MCF 10A (cell line): Measurements from ENCODE around the gene PIN4. TPM values are rescaled to one million over a fixed set of nuclear protein-coding genes. Genes with fewer than 3 reads are reported as not detected.

Experiments
- BruUV-seq: library from RNA; stranded (reverse); fragments of 400-500 nt; replicated peaks from 2 replicates; lab custom pipeline; 2021; lab: Mats Ljungman, UMichigan
- CTCF ChIA-PET: fragments of 300-600 bp; sonication (Branson Sonifier 250); formaldehyde crosslinking; extraction: SDS; loops from one replicate; lab custom pipeline; 2021; ENCODE audit warnings: antibody characterized with exemption, inconsistent platforms; lab: Yijun Ruan, JAX
- POLR2A ChIA-PET: fragments of 300-600, 350-650 bp; sonication (Branson Sonifier 250); formaldehyde crosslinking; extraction: SDS; loops from one replicate; lab custom pipeline; 2020; ENCODE audit warnings: antibody characterized with exemption, inconsistent platforms; lab: Yijun Ruan, JAX
- DNase-seq: peaks from one replicate; pipeline ENCODE4 v3.0.0-alpha.2; 2018; ENCODE audit not compliant: unreplicated experiment
- H3K27ac Mint-ChIP-seq: one replicate; pipeline ENCODE4 v1.8.0; 2022; ENCODE audit warnings: mild to moderate bottlenecking, low read depth, mixed read lengths; ENCODE audit not compliant: unreplicated experiment
- H3K27me3 Mint-ChIP-seq: one replicate; pipeline ENCODE4 v1.8.0; 2022; ENCODE audit warnings: mixed read lengths; ENCODE audit not compliant: insufficient read depth, unreplicated experiment
- H3K36me3 Mint-ChIP-seq: one replicate; pipeline ENCODE4 v1.8.0; 2022; ENCODE audit warnings: mild to moderate bottlenecking, moderate library complexity, mixed read lengths; ENCODE audit not compliant: insufficient read depth, unreplicated experiment
- H3K4me1 Mint-ChIP-seq: one replicate; pipeline ENCODE4 v1.8.0; 2022; ENCODE audit warnings: mixed read lengths; ENCODE audit not compliant: insufficient read depth, unreplicated experiment
- H3K4me3 Mint-ChIP-seq: one replicate; pipeline ENCODE4 v1.8.0; 2022; ENCODE audit warnings: mild to moderate bottlenecking, moderate library complexity, mixed read lengths; ENCODE audit not compliant: unreplicated experiment
- H3K9me3 Mint-ChIP-seq: one replicate; pipeline ENCODE4 v1.8.0; 2022; ENCODE audit warnings: mixed read lengths; ENCODE audit not compliant: unreplicated experiment
- intact Hi-C: fragments of 100-400 bp; cut with micrococcal nuclease; formaldehyde crosslinking; loops from 2 replicates; pipeline ENCODE4 v1.14.1; 2022
- total RNA-seq: library from RNA; stranded (reverse); gene quantifications from 2 replicates; pipeline ENCODE4 v1.2.3, GENCODE V29; 2022
- TF ChIP-seq, protein P1 (sequence below): fragments of 200-600 bp; IDR thresholded peaks from one replicate; pipeline ENCODE4 v1.8.0; 2022; ENCODE audit warnings: antibody characterized with exemption, mild to moderate bottlenecking; ENCODE audit not compliant: unreplicated experiment

The PIN4 gene
- total RNA-seq, 1 experiment from 2014 or later: 7.6 TPM

- H3K4me3 Mint-ChIP-seq: no peak overlapping the region
- ChIA-PET CTCF (no interaction called here), POLR2A (no interaction called here)
- no TSS peak for BruUV-seq
- no peak overlapping the region for H3K27ac Mint-ChIP-seq
- H3K9me3 Mint-ChIP-seq: no peaks in the 10 kb centered on the region
- DNase-seq: no peak
- intact Hi-C loops: no loop called here
- H3K27me3 Mint-ChIP-seq: peaks cover 99% of the 10 kb centered on the region
- TF ChIP-seq, protein P1, sequence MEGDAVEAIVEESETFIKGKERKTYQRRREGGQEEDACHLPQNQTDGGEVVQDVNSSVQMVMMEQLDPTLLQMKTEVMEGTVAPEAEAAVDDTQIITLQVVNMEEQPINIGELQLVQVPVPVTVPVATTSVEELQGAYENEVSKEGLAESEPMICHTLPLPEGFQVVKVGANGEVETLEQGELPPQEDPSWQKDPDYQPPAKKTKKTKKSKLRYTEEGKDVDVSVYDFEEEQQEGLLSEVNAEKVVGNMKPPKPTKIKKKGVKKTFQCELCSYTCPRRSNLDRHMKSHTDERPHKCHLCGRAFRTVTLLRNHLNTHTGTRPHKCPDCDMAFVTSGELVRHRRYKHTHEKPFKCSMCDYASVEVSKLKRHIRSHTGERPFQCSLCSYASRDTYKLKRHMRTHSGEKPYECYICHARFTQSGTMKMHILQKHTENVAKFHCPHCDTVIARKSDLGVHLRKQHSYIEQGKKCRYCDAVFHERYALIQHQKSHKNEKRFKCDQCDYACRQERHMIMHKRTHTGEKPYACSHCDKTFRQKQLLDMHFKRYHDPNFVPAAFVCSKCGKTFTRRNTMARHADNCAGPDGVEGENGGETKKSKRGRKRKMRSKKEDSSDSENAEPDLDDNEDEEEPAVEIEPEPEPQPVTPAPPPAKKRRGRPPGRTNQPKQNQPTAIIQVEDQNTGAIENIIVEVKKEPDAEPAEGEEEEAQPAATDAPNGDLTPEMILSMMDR: no peak
- no peaks in the 10 kb centered on the region for H3K36me3 Mint-ChIP-seq
- H3K4me1 Mint-ChIP-seq: no peaks in the 10 kb centered on the region
Measured at GRCh38 chrX:72137846-72138495, 43.6 kb upstream of the PIN4 start.

DNA sequence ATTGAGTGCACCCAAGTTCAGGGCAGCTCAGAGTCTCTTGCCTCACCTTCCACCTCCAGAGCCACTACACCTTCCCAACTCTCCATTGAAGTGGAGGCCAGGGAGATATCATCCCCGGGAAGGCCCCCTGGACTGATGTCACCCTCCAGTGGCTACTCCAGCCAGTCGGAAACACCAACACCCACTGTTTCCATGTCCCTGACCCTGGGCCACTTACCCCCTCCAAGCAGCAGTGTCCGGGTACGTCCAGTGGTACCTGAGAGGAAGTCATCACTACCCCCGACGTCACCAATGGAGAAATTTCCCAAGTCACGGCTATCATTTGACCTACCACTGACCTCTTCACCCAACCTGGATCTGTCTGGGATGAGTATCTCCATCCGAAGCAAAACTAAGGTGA is 42.0 kb upstream of the PIN4 start:
- Mint-ChIP-seq H3K9me3 (no peaks in the 10 kb centered on the region), H3K27me3 (peaks cover 99% of the 10 kb centered on the region), H3K27ac (no peak overlapping the region), H3K36me3 (no peaks in the 10 kb centered on the region), H3K4me1 (no peaks in the 10 kb centered on the region), H3K4me3 (no peak overlapping the region)
- no TSS peak for BruUV-seq
- CTCF ChIA-PET: no interaction called here
- intact Hi-C loops: no loop called here
- POLR2A ChIA-PET: no interaction called here
- DNase-seq: no peak
- TF ChIP-seq, protein P1: no peak

DNA sequence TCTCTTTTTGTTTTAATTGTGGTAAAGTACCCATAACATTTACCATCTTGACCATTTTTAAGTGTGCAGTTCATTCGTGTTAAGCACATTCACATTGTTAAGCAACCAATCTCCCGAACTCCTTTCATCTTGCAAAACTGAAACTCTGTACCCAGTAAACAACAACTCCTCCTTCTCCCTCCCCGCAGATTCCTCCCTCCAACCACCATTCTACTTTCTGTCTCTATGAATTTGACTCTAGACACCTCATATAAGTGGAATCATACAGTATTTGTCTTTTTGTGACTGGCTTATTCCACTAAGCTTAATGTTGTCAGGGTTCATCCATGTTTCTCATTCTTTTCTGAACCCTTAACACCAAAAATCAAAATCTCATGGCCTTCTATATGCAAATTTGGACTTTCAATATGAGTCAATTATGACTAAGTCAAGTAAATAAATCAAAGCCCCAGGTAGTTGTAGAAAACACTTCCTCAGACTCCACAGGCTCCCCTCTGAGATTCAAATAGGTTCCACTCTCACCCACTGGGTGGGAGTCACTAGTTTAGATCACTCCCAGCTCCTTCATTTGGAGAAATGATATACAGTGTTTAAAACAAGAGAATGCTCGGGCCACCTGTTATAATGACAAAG is 40.1 kb upstream of the PIN4 start:
- Mint-ChIP-seq H3K36me3 (no peaks in the 10 kb centered on the region), H3K4me1 (no peaks in the 10 kb centered on the region), H3K9me3 (no peaks in the 10 kb centered on the region), H3K4me3 (no peak overlapping the region), H3K27me3 (peaks cover 99% of the 10 kb centered on the region), H3K27ac (no peak overlapping the region)
- TF ChIP-seq, protein P1: no peak
- intact Hi-C loops: no loop called here
- no peak for DNase-seq
- POLR2A ChIA-PET: no interaction called here
- CTCF ChIA-PET: no interaction called here
- no TSS peak for BruUV-seq

DNA sequence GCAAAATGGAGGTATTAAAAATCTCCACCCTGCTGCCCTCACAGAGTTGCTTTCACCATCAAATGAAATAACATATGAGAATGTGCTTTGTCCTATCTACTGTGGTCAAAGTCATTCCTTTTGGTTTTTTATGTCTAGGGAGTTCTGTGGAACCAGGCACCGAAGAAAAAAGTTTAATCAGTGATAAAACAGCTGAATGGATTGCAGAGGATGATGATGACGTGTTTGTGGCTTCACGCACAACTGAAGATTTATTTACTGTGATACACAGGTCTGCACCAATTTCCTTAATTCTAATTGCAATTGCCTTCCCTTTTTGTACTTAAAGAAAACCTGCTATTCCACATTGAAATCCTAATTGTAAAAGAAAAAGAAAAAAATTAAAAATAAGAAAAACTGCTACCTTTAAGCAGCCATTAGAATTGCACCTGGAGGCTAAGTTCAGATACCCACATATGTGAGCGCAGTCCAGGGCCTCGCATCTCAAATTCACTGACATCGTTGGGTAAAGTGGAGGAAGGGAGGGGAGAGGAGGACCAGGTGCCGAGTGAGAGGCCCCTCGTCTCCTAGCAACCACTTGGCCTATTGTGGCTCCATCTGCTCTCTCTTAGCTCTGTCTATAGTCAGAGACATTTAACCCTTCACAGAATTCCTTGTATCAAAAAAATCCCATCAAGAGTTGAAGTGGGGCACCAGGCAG is 39.3 kb upstream of the PIN4 start:
- Mint-ChIP-seq H3K4me3 (no peak overlapping the region), H3K9me3 (no peaks in the 10 kb centered on the region), H3K4me1 (no peaks in the 10 kb centered on the region), H3K27ac (no peak overlapping the region), H3K36me3 (no peaks in the 10 kb centered on the region), H3K27me3 (peaks cover 99% of the 10 kb centered on the region)
- BruUV-seq: no TSS peak
- intact Hi-C loops: no loop called here
- TF ChIP-seq, protein P1: no peak
- DNase-seq: no peak
- ChIA-PET POLR2A (no interaction called here), CTCF (interaction anchor here (0.7 to 1.2 kb wide), 2 partner anchors 15 to 70 kb away, joined by 3 to 4 read pairs; no protein-coding TSS in a partner anchor)
